SIG-M5 treated with dmso at 0.1 percent for 504 hours (cell line): Measurements from ENCODE around the gene BTBD9.

Experiments
- DNase-seq: peaks from one replicate; lab custom pipeline; 2025; ENCODE audit not compliant: unreplicated experiment; lab: John Stamatoyannopoulos, UW

Gene BTBD9

DNA sequence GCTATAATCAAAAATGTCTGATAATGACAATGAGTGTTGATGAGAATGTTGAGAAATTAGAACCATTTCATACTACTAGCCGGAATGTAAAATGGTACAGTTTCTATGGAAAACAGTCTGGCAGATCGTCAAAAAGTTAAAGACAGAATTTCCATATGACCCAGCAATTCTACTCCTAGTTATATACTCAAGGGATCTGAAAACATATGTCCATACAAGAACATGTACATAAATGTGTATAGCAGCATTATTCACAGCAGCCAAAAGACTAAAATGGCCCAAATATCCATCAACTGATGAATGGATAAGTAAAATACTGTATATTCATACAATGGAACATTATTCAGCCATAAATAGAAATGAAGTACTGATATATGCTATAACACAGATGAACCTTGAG is 236.2 kb downstream of the BTBD9 start:
- no peak for DNase-seq

DNA sequence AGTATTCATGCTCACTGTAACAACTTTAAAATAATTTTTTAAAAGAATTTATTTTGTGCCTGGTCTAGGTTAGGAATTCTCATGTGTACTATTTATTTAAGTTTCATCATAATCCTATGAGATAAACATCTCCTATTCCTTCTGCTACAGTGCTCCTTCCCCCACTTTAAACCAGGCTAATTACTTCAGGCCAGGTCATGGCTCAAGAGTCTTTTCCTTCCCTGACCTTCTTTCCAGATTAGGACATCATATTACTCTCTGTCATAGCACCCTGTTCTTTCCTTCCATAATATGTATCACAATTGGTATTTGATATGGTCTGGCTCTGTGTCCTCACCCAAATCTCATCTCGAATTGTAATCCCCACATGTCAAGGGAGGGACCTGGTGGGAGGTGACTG is 239.0 kb downstream of the BTBD9 start:
- DNase-seq: no peak

DNA sequence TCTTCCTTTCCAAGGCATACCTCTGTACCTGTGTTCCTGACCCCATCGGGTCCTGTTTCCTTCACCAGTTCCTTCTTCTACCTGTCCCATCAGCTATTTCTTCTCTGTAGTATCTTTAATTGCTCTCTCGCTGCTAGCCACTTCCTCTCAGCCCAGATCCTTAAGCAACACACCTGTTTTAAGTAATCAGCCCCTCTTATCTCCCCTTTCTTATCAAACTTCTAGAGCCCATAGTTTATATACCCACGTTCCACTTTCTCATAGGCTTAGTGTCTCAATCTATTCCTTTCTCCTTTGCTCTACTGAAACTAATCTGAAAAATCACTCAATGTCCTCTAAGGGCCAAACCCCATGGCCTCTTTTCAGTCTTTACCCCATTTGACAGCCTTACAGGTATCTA is 239.6 kb downstream of the BTBD9 start:
- DNase-seq: no peak

DNA sequence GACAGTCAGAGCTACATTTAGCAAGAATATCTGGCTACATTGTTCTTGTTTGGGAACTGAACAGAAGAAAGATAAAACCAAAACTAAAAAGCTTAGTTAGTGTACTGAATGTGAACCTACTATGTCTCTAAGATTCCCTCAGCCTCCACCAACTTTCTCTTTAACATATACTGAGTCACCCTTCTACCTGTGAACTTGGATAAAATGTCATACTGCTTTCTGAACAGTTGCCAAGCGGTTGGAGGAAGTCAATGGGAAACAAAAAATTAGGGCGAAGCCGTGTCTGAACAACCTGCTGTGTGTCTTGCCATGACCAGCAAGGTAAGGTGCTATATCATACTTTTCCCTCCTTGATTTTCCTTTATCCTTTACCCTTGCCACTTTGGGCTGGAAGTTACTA is 243.5 kb downstream of the BTBD9 start:
- no peak for DNase-seq

DNA sequence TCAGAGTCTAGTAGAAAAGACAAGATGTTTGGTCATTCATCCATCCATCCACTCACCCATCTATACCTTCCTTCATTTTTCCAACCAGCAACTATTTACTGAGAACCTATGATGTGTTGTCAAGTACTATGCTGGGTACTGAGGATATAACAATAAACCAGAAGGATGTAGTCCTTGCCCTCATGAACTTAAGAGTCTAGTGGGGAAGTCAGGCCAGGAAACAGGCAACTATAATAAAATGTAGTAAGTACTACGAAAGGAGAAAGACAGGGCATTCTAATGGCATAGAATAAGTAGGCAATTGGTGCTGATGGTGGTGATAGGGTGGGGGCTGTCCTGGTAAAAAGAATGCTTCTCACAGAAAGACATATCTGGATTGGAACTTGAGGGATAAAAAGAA is 245.7 kb downstream of the BTBD9 start:
- DNase-seq: no peak

DNA sequence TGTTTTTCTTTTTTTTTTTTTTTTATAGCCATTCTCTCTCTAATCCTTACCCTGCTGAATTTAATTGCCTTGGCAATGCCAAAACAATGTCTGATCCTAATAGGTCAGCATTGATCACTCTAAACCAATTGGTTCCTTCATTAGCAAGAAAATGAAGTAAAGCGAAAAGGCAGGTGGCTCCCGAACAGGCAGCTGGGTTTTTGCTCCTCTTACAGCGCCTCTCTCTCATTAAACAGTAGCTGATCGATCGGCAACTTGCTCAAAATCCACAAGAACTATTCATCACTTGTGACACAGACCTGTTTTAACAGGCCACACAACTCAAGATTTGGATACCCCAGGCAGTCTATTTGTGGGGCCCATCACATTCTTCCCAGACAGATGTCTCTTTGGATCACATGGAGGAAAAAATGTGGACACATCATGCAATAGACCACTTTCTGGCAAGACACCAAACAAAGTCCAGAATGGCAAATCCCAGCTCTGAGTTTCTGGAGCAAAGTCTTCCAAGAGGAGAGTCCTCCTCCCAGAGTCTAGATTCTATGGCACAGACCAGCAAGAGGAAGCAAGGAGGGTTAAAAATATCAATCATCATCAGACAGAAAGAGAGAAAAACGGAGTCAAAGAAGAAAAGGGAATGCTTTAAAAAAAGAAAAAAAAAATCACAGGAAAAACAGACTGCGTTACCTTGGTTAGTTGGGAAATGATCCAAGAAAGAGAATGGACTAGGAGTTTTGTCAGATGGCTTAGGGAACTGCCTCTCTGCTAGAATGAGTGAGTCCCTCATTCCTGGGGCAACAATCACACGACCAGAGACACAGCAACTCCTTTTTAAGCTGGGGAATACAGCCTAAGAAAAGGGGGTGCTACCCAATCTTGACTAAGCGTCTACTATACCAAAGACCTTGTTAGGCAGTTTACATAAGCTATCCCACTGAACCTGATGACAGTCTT is 247.8 kb downstream of the BTBD9 start:
- DNase-seq: no peak

DNA sequence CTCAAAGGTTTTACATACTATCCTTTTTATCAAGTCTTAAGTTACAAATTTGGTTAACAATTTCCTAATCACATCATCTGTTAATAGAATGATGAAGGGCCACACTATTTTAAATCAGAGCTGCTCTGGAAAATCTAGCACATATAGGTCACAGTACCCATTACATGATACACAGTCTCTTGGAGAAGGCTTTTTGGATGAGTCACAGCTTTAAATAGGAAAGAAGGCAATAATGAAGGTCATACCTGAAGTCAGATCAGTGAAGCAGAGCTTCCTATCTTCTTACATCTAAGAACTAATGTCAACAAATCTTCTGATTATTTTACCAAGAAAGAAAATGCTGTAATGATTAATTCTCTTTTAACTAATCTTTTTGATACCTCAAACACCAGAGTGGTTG is 248.5 kb downstream of the BTBD9 start:
- DNase-seq: no peak

DNA sequence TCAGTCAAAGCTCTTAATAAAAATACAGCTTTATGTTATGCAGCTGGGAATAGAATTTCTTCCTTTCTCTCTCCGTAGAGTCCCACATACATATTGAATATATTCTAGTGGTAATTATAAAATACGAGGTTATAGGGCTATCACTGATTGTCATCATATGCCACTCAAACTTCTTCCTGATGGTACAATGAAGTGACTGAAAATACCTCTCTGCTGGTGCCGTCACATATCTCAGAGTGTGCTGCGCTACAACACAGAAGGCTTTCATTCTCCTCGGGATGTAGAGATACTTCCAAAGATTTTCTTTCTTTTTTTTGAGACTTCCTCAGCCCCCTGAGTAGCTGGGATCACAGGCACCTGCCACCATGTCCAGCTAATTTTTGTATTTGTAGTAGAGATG is 249.9 kb downstream of the BTBD9 start:
- DNase-seq: no peak

DNA sequence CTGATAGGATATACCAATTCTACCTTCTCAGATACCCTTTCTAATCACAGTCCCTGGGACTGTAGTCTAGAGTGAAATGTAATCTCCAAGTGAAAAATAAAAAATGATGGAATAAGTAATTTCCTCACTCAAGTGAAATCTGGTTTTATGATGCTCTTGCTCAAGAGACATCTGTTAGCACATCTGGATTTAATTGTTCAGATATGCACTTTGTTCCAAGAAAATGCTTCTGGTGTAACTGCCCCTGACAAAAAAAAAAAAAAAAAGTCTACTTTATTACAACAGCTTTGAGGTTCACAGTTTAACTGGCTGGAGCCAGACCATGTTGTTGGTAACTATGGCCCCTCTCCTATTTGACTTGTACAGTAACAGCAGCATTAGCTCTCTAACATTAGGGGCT is 251.8 kb downstream of the BTBD9 start:
- no peak for DNase-seq

DNA sequence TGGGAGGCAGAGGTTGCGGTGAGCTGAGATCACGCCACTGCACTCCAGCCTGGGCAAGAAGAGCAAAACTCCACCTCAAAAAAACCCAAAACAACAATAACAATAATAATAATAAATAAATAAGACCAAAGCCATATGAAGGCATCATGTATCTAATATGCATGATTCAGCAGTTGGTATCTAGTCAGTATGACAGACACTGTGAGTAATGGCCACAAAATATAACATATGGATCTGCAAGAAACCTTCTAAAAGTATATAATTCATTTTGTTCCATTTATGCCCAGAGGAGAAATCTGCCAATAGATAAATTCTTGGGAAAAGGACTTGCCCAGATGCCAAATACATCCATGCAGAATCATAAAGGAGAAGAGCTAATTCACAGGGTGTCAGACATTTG is 252.3 kb downstream of the BTBD9 start:
- DNase-seq: no peak

DNA sequence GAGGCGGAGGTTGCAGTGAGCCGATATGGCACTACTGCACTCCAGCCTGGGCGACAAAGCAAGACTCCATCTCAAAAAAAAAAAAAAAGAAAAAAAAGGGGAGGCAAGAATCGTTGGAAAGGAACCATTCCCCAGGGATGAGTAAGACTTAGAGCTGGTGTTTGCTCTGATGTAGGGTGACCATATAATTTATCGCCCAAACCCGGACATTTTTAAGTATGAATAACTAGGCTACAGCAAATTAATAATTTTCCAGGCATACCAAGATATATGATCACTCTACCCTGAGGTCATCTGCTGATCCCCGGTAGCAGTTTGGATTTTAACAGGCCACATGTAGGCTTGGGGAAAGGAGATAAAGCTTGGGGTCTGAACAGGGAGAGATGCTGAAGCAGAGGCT is 260.9 kb downstream of the BTBD9 start:
- DNase-seq: no peak

DNA sequence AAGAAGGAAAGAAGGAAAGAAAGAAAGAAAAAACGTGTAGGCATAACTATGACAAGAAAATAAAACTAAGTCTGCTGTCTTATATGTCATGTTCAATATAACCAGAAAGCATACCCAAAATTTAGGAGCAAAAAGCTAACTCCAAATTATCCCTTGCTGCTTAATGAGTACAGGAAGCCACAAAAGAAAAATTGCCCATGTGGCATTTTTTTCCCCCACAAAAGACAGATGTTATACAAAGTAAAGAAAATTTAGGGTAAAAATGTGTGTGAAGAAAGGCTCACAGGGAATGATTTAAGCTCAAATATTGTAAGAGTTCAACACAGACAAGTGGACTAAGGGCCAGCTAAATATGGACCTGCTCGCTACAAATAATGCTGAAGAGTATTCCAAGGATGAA is 263.8 kb downstream of the BTBD9 start:
- DNase-seq: no peak

DNA sequence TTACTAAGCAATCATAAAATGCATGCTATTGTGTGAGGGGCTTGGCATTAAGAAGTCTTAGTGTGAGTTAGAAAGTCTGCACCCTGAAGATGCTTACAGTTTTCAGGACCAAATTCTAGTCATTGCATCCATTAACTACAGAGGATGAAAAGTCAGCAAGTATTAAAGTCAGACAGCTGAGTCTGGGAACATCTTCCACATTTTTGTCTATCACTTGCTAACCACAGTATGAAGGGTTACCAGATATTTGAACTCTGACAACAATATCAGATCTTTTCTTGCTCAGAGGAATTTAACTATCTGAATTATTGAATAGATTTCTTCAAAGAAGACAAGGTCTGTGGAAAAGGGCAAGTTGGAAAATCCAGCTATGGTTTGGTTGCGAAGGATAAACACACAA is 264.4 kb downstream of the BTBD9 start:
- DNase-seq: no peak

DNA sequence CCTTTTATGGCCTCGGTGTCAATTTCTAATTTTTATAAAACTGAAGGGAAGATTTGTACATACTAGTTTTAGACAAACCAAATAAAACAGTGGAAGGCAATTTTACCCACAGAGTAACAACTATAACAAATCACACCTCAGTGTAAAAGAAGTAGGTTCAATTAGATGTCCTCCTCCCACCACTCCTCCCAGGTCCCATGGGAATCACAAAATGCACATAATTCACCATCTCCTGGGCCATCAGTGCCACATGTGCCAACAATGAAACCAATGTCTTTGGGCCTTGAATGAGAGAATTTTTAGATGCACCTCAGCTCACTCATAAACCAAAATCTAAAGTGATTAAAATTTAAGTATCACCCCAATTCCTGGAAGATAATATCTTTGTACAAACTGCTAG is 267.8 kb downstream of the BTBD9 start:
- DNase-seq: no peak

DNA sequence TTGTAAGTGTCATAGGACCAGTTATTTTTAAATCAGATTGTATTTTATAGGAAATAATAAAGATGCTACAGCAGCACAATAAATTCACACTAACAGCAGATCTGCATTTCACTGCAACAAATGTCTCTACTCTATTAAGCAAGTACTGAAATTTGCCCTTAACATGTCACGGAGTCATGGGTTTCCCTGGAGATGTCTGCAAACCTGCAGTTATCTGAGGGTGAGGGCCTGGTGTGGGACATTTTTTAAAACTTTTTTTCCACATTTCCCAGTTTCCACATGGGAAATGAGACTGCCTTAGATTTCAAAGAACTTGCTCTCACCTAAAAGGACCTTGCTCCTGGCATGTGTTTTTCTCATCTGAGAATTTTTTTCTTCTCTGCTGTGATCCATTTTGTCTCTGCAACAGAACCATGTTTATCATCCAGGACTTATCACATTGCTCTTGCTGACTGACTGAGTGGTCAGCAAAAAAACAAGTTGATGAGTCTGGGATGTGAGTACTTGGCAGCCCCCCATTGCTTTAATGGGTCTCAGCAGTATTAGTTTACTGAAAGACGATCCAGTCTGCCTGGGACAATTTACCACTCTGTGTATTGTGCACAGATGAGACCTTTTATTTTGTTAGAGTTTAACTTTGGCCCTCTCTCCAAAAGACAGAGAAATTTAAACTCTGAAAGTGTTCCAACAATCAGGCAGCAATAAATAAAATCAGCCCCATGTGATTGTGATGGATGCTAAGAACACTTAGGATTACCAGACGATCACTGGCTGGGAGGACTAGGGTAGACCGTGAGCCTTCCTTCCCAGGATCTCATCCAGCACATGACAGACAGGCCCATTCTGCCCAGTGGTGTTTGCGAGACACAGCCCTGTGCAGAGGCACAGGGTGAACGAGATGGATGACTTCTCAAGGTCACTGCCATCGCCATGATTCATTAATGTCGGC is 268.8 kb downstream of the BTBD9 start:
- DNase-seq: no peak

DNA sequence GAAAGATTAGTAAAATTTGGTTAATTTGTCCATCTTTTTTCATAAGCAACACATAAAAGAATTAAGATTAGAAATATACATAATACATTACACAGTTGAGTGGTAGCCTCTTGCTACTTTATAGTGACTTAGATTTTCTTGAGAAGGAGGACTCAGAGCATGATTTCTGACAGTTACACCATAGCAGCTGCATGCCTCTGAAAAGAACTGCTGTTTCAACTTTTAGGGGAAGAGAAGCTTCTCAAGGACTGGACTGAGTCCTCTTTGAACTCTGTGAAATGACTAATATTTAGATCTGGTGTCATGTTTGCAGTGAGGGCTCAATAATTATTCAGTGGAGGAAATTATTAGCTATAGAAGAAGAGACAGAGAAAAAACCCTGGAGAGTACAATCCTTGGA is 272.5 kb downstream of the BTBD9 start:
- DNase-seq: no peak

DNA sequence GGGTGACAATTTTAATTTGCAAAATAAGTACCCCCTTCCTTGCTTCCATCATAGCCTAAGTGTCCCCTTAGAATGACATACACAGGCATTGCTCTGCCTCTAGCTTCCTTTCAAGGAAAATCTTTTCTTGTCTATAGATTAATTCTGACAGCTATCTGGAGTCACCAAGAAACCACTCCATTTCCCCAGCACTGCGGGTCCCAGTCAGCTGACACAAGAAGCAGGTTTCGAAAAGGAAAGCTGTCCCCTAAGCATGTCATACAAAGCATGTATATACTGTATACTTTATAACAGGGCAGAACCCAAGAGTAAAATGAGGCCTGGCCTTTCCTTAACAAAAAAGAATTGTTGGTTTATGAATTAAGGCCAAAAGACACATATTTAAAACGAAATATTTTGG is 273.5 kb downstream of the BTBD9 start:
- no peak for DNase-seq

DNA sequence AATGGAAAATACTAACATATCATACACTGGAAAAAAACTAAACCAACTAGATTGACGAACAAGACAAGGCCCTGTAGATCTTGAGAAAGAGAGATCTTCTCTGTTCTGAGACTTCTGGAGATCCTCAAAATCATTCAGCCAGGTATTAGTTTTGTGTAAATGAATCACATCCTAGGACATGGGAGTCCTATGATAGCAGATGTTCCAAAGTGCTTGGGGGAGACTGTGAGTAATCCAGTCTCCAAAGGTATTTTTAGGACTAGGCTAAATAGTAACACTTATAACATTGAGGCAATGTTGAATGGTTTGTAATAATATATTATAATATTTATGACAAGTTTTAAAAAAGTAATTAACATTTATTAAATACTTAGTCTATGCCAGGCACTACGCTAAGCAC is 275.0 kb downstream of the BTBD9 start:
- no peak for DNase-seq

DNA sequence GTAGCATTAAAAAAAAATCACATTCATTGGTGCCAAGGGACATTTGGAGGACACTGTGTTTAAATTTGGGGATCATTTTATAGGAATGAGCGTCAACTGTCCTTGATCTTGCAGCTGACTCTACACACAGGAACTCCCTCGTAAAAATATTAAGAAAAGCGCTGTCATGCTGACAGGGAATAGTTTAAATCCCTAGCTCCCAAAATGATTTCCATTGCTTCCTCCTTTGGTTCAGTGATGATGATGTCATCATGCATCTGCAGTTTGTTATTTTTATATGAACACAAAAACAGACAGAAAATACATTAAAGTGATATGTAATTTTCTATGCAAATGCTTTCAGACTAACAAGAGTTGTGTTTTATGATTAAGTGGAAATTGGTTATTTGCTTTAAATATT is 275.6 kb downstream of the BTBD9 start:
- DNase-seq: no peak

DNA sequence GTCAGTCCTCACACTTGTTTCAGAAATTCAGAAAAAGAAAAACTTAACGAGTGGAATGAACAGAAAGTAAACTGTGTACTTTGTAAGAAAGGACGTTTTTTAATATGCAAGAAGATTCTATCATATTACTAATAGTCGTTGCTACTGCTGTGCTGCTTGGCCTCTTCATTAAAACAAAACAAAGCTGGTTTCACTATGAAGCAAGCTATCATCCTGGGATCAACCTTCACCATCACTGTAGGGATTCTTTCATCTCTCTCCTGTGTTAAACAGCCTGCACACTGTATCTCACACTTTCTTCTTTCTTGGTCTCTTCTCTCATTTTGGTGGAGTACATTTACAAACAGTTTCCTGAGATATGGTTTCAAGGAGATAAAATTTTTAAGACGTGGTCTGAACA is 284.2 kb downstream of the BTBD9 start:
- DNase-seq: no peak

DNA sequence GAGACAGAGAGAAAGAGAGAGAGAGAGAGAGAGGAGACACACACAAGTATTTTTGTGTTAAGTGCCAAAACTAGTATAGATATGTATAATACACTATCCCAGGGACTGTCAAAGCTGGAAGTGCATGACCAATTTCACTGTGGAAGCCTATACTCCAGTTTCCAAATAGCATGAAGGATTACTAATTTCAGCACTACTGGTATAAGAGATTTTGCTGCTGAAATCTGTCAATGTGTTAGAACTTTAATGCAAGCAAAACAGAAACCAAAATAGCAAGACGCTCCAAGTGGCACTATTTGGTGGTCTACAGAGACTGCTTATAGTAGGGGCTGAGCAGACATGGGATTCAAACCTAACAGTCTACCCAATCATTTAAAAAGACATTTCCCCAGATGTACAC is 284.8 kb downstream of the BTBD9 start:
- no peak for DNase-seq

DNA sequence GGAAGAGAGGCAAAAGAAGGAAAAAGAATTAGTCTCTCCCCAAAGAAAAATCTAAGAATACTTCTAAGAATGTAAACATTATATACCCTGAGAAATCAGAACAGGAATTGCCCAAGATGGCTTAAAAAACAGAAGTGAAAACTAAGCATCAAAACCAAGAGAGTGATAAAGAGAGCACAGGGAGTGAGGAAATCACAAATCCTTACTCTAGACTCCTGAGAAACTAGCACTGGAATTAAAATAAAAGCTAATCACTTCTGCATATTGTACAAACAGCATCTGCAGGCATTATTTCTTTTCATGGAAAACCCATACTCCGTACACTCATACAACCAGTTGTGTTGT is 285.7 kb downstream of the BTBD9 start:
- DNase-seq: peak; percentile 16
